ENCODE data around the gene DMAC2. TPM values are rescaled to one million over a fixed set of nuclear protein-coding genes. Genes with fewer than 3 reads are reported as not detected.

Gene DMAC2
- polyA plus RNA-seq, 1 of the 3 experiments (the other 2 are of a cell fraction), result 71.4 TPM

- WGBS (ENCODE audit: low lambda C conversion rate), result 91% methylated on average over 9 of the region's 9 CpGs
- no peak for DNase-seq
- H3K36me3 ChIP-seq (replicated peaks in 1 of 2; ENCODE audit: control insufficient read depth in 1 of 2, insufficient read depth in 2 of 2, low read length in 1 of 2), result peaks cover 0 to 27% of the 10 kb centered on the region in 2 experiments
- no peaks in the 10 kb centered on the region for H3K79me2 ChIP-seq (ENCODE audit: insufficient read depth)
- no peaks in the 10 kb centered on the region for H3K27me3 ChIP-seq (ENCODE audit: insufficient read depth)
- POLR2A ChIA-PET, result no interaction called here
- no peaks in the 10 kb centered on the region for H3K9me2 ChIP-seq
- H2AFZ ChIP-seq (ENCODE audit: low read depth), result no peak overlapping the region
- no peaks in the 10 kb centered on the region for H3K9me3 ChIP-seq
- no peak overlapping the region for H3K27ac ChIP-seq (ENCODE audit: low read depth in 2 of 2, low read length in 1 of 2)
- H3F3A ChIP-seq (replicated peaks; ENCODE audit: insufficient read depth), result no peaks in the 10 kb centered on the region
- H3K4me1 ChIP-seq (ENCODE audit: control insufficient read depth in 1 of 2, insufficient read depth in 2 of 2, low read depth in 1 of 2, low read length in 1 of 2), result peaks cover 0 to 12% of the 10 kb centered on the region in 2 experiments; a peak in 1 of 4 replicates
- TF ChIP-seq POLR2AphosphoS5 (IDR thresholded peaks at IDR 0.05; ENCODE audit: low read depth, low read length) (no peak), JUND (IDR thresholded peaks at IDR 0.05) (no peak), ZBTB33 (IDR thresholded peaks at IDR 0.05; ENCODE audit: borderline replicate concordance, low read depth) (no peak), USF2 (IDR thresholded peaks at IDR 0.05; ENCODE audit: borderline replicate concordance, low read depth, low read length) (no peak), RAD21 (IDR thresholded peaks at IDR 0.05; ENCODE audit: low read length) (no peak), GATA2 (CRISPR knock-in tag; IDR thresholded peaks at IDR 0.05) (no peak), MEF2A (IDR thresholded peaks at IDR 0.05; ENCODE audit: borderline replicate concordance, low read depth) (no peak), RXRA (IDR thresholded peaks at IDR 0.05; ENCODE audit: borderline replicate concordance, low read depth) (no peak), EP300 (IDR thresholded peaks at IDR 0.05; ENCODE audit: borderline replicate concordance in 1 of 2, low read depth in 1 of 2, low read length in 1 of 2) (no peak)
- no peaks in the 10 kb centered on the region for H4K20me1 ChIP-seq (ENCODE audit: insufficient read depth)
- no peak overlapping the region for H3K9ac ChIP-seq
- no peak overlapping the region for H3K4me2 ChIP-seq
- H3K4me3 ChIP-seq (ENCODE audit: low read depth in 2 of 2, low read length in 1 of 2), result no peak overlapping the region
- CTCF ChIA-PET, result no interaction called here
Observed at GRCh38 chr19:41414461-41414860, 25.3 kb downstream of the DMAC2 start.

GRCh38 chr19:41413947-41414346 is 25.8 kb downstream of the DMAC2 start:
- Histone ChIP-seq H3K79me2 (ENCODE audit: insufficient read depth) (no peaks in the 10 kb centered on the region), H3F3A (replicated peaks; ENCODE audit: insufficient read depth) (no peaks in the 10 kb centered on the region), H3K9me2 (no peaks in the 10 kb centered on the region), H3K27me3 (ENCODE audit: insufficient read depth) (no peaks in the 10 kb centered on the region), H3K4me3 (ENCODE audit: low read depth in 2 of 2, low read length in 1 of 2) (no peak overlapping the region), H3K9ac (no peak overlapping the region), H4K20me1 (ENCODE audit: insufficient read depth) (no peaks in the 10 kb centered on the region), H3K4me1 (ENCODE audit: control insufficient read depth in 1 of 2, insufficient read depth in 2 of 2, low read depth in 1 of 2, low read length in 1 of 2) (peaks cover 0 to 12% of the 10 kb centered on the region in 2 experiments; a peak in 1 of 4 replicates), H3K27ac (ENCODE audit: low read depth in 2 of 2, low read length in 1 of 2) (no peak overlapping the region), H3K4me2 (no peak overlapping the region), H2AFZ (ENCODE audit: low read depth) (no peak overlapping the region), H3K9me3 (no peaks in the 10 kb centered on the region), H3K36me3 (replicated peaks in 1 of 2; ENCODE audit: control insufficient read depth in 1 of 2, insufficient read depth in 2 of 2, low read length in 1 of 2) (peaks cover 0 to 24% of the 10 kb centered on the region in 2 experiments)
- DNase-seq, result no peak
- ChIA-PET POLR2A (no interaction called here), CTCF (no interaction called here)
- WGBS (ENCODE audit: low lambda C conversion rate), result 100% methylated on average over 1 of the region's 10 CpGs
- no peak for TF ChIP-seq POLR2AphosphoS5 (IDR thresholded peaks at IDR 0.05; ENCODE audit: low read depth, low read length)
- TF ChIP-seq TEAD4 (IDR thresholded peaks at IDR 0.05; ENCODE audit: borderline replicate concordance, insufficient read depth), result no peak
- TF ChIP-seq JUND (IDR thresholded peaks at IDR 0.05), result no peak
- TF ChIP-seq CTCF (IDR thresholded peaks at IDR 0.05), result no peak
- no peak for TF ChIP-seq SMC3 (IDR thresholded peaks at IDR 0.05; ENCODE audit: low read depth, low read length)
- no peak for TF ChIP-seq ELF1 (IDR thresholded peaks at IDR 0.05)
- no peak for TF ChIP-seq SIN3A (IDR thresholded peaks at IDR 0.05; ENCODE audit: borderline replicate concordance, low read depth, low read length)
- TF ChIP-seq RXRA (IDR thresholded peaks at IDR 0.05; ENCODE audit: borderline replicate concordance, low read depth), result no peak
